OCI-LY7 (cell line): ENCODE data around the gene PLA2G3. TPM values are rescaled to one million over a fixed set of nuclear protein-coding genes. Genes with fewer than 3 reads are reported as not detected.

Experiments
- BruUV-seq: library from RNA; stranded (reverse); fragments of 400-500 nt; replicated peaks from 2 replicates; lab custom pipeline; 2021; lab: Mats Ljungman, UMichigan
- CTCF ChIA-PET: fragments of 300-600 bp; sonication (Branson Sonifier 250); formaldehyde crosslinking; loops from one replicate; lab custom pipeline; 2022; ENCODE audit warnings: antibody characterized with exemption; ENCODE audit not compliant: unreplicated experiment; lab: Charles Lee
- POLR2A ChIA-PET: fragments of 300-600 bp; sonication (Branson Sonifier 250); formaldehyde crosslinking; loops from one replicate; lab custom pipeline; 2022; ENCODE audit warnings: antibody characterized with exemption; lab: Charles Lee
- DNase-seq: peaks from one replicate; pipeline ENCODE4 v3.0.0-alpha.2; 2015; ENCODE audit warnings: low spot score
- H2AFZ ChIP-seq: fragments of 200-600 bp; sonication (generic), shearing (Covaris generic); 2 replicates; pipeline ENCODE4 v1.6.1; 2014; ENCODE audit warnings: mild to moderate bottlenecking, antibody characterized with exemption, low read length, moderate library complexity
- H3K27ac ChIP-seq: fragments of 200-600 bp; sonication (generic); 2 replicates; pipeline ENCODE4 v1.5.1; 2014; ENCODE audit warnings: mixed run types, low read depth, mild to moderate bottlenecking, moderate library complexity, low read length, inconsistent platforms; ENCODE audit not compliant: poor library complexity, severe bottlenecking
- H3K36me3 ChIP-seq: fragments of 200-600 bp; sonication (generic); 2 replicates; pipeline ENCODE4 v1.6.1; 2014; ENCODE audit warnings: mild to moderate bottlenecking, antibody characterized with exemption, low read length, moderate library complexity, mixed read lengths; ENCODE audit not compliant: insufficient read depth
- H3K4me1 ChIP-seq: fragments of 200-600 bp; sonication (generic); 2 replicates; pipeline ENCODE4 v1.5.1; 2014; ENCODE audit warnings: mild to moderate bottlenecking, low read length; ENCODE audit not compliant: insufficient read depth, poor library complexity, severe bottlenecking
- H3K4me2 ChIP-seq: fragments of 200-600 bp; sonication (generic); 2 replicates; pipeline ENCODE4 v1.6.1; 2014; ENCODE audit warnings: mild to moderate bottlenecking, low read length
- H3K4me3 ChIP-seq: fragments of 200-600 bp; sonication (generic); 2 replicates; pipeline ENCODE4 v1.5.1; 2014; ENCODE audit warnings: mild to moderate bottlenecking, low read depth, low read length; ENCODE audit not compliant: poor library complexity, severe bottlenecking
- H3K79me2 ChIP-seq: fragments of 200-600 bp; sonication (generic); 2 replicates; pipeline ENCODE4 v1.6.1; 2016; ENCODE audit warnings: low read depth, mild to moderate bottlenecking, low read length, moderate library complexity, mixed read lengths; ENCODE audit not compliant: insufficient read depth
- H3K9me2 ChIP-seq: fragments of 200-600 bp; sonication (generic); 2 replicates; pipeline ENCODE4 v1.6.1; 2016; ENCODE audit warnings: mild to moderate bottlenecking, low read length, mixed read lengths; ENCODE audit not compliant: insufficient read depth
- H3K9me3 ChIP-seq: fragments of 200-600 bp; sonication (generic); 2 replicates; pipeline ENCODE4 v1.6.1; 2014; ENCODE audit warnings: mild to moderate bottlenecking, mixed run types, low read length, mixed read lengths
- H4K20me1 ChIP-seq: fragments of 200-600 bp; sonication (generic); 2 replicates; pipeline ENCODE4 v1.6.1; 2014; ENCODE audit warnings: mild to moderate bottlenecking, antibody characterized with exemption, low read length, moderate library complexity, mixed read lengths; ENCODE audit not compliant: insufficient read depth
- CTCF ChIP-seq: fragments of 200-600 bp; sonication (generic); conservative IDR thresholded peaks from 2 replicates; pipeline ENCODE4 v1.5.1; 2014; ENCODE audit warnings: mild to moderate bottlenecking, antibody characterized with exemption, low read length, moderate library complexity, mixed read lengths
- EZH2phosphoT487 ChIP-seq: fragments of 200-600 bp; sonication (generic); IDR thresholded peaks from 2 replicates; pipeline ENCODE4 v1.6.1; 2018; ENCODE audit warnings: low read depth, borderline replicate concordance, mild to moderate bottlenecking, mixed run types, antibody characterized with exemption, low read length, moderate library complexity, mixed read lengths
- intact Hi-C: fragments of 100-400 bp; cut with micrococcal nuclease; formaldehyde crosslinking; loops from one replicate; pipeline ENCODE4 v1.10.0; 2022; ENCODE audit not compliant: unreplicated experiment
- total RNA-seq, 2 experiments: library from RNA; depleted of rRNA in 1 of 2; stranded (reverse); fragments of >200 nt in 1 of 2; shearing (Covaris generic) in 1 of 2; gene quantifications; 2 replicates each; pipeline ENCODE4 v1.2.3, GENCODE V29; 2014 to 2022

PLA2G3 gene
- total RNA-seq, 2 experiments from 2014 or later, result not detected

- intact Hi-C loops, result no loop called here
- H2AFZ ChIP-seq, result no peak overlapping the region
- CTCF ChIA-PET, result no interaction called here
- no peak for DNase-seq
- peak overlapping the region; percentile 98 for H3K4me2 ChIP-seq
- POLR2A ChIA-PET, result interaction anchor here (0.5 to 0.7 kb wide), 2 partner anchors 18 to 1305 kb away, joined by 3 read pairs; no protein-coding TSS in a partner anchor
- peaks cover 12% of the 10 kb centered on the region for H3K4me1 ChIP-seq
- TF ChIP-seq EZH2phosphoT487 (no peak), CTCF (0 out of 2 replicates have a peak, but pooled peaks have one; percentile 22)
- peaks cover 2% of the 10 kb centered on the region for H3K36me3 ChIP-seq
- no peak overlapping the region for H3K4me3 ChIP-seq
- H3K79me2 ChIP-seq, result peaks cover 8% of the 10 kb centered on the region; the same call in 1 of the 2 replicates
- no peaks in the 10 kb centered on the region for H3K9me2 ChIP-seq
- BruUV-seq, result no TSS peak
- H3K9me3 ChIP-seq, result no peaks in the 10 kb centered on the region; the same call in 1 of the 2 replicates
- 0 out of 2 replicates have a peak, but pooled peaks cover 3% of the 10 kb centered on the region for H4K20me1 ChIP-seq
- no peak overlapping the region for H3K27ac ChIP-seq
Measured at GRCh38 chr22:31162015-31162765, 21.9 kb upstream of the PLA2G3 start.

- Histone ChIP-seq H3K4me2 (peak overlapping the region; percentile 98), H3K27ac (no peak overlapping the region), H3K4me3 (peak overlapping the region; percentile 89), H3K9me3 (no peaks in the 10 kb centered on the region; the same call in 1 of the 2 replicates), H3K9me2 (no peaks in the 10 kb centered on the region), H2AFZ (no peak overlapping the region), H4K20me1 (0 out of 2 replicates have a peak, but pooled peaks cover 3% of the 10 kb centered on the region), H3K4me1 (peaks cover 12% of the 10 kb centered on the region), H3K79me2 (peaks cover 8% of the 10 kb centered on the region; the same call in 1 of the 2 replicates), H3K36me3 (no peaks in the 10 kb centered on the region; the same call in 1 of the 2 replicates)
- ChIA-PET POLR2A (interaction anchor here (0.6 kb wide), 1 partner anchor 64 kb away, joined by 3 read pairs; no protein-coding TSS in a partner anchor), CTCF (interaction anchor here (0.6 kb wide), 1 partner anchor 8 kb away, joined by 3 read pairs; no protein-coding TSS in a partner anchor)
- DNase-seq, result no peak
- BruUV-seq, result no TSS peak
- TF ChIP-seq EZH2phosphoT487, result no peak
- no peak for TF ChIP-seq CTCF
- intact Hi-C loops, result no loop called here
Measured at GRCh38 chr22:31161386-31161785, 21.1 kb upstream of the PLA2G3 start.
